GM18499 (cell line): ENCODE measurements around the gene RND1.
"Not testable (repeated sequence)": the region's sequence is repeated elsewhere in the genome, so short reads cannot be mapped to it uniquely, and the experiment has no call there.

ENCODE experiments used
- ATAC-seq: cut with Tn5 transposase; IDR thresholded peaks from one replicate; pipeline ENCODE4 v1.9.1; 2021; ENCODE audit warnings: moderate number of reproducible peaks; ENCODE audit not compliant: insufficient read depth, unreplicated experiment

RND1 gene

DNA sequence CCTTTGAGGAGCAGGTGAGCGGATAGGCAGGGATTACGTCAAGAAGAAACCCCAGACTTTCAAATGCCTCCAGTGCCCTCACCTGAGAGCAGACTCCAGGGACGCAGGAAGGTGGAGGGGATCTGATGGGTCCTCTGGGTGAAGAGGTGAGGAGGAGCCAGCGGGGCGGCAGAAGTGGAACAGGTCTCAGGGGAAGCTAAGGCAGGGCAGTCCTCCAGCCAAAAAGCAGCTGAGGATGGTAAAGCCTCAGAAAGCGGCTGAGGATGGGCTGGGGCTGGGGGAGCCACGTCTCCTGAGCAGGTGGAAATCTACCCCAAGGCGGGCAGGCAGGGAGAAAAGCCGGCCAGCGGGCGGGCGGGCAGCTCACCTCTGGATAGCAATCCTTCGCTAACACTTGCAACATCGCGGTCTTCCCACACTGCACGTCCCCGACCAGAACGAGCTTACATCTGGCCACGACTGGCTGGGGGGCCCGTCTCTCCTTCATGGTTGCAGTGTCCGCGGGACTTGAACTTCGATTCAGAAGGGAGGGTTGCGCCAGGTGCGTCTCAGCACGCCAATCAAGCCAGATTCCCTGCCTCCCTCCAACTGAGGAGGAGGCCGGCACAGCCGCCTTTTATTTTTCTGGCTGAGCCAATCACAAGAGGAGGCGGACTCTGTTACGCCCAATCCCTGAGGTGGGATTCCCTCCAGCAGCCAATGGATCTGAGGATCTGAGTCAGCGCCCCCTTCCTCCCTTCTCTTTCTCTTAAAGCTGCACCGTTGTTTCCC, at the start of gene RND1:
TSS of gene RND1 (minus strand) at position 590 of the 771 bp plus-strand sequence. CDS start at position 487, 103 bp downstream.
- peak; percentile 73 for ATAC-seq

DNA sequence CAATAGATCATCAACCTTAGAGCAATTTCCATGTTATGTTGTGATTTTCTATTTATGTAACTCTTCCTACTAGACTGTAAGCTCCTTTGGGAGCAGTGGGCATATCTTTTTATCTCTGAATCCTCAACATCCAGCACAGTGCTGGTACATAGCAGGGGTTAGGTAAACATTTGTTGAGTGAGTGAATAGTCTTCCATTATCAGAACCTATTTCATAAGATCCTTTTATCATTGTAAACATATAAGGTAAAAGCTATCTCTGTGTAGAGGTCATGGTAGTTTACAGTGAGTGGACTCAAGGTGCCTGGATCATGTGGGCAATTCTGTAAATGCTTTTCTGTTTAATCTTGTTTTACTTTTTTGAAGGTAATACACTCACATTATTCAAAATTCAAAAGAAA, 44.5 kb upstream of the RND1 start:
- ATAC-seq: no peak

DNA sequence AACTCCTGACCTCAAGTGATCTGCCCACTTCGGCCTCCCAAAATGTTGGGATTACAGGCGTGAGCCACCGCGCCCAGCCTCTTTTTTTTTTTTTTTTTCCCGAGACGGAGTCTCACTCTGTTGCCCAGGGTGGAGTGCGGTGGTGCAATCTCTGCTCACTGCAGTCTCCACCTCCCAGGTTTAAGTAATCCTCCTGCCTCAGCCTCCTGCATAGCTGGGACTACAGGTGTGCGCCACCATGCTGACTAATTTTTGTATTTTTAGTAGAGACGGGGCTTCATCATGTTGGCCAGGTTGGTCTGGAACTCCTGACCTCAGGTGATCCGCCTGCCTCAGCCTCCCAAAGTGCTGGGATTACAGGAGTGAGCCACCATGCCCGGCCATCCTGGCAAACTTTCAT, 44.0 kb upstream of the RND1 start:
- not testable (repeated sequence) for ATAC-seq

DNA sequence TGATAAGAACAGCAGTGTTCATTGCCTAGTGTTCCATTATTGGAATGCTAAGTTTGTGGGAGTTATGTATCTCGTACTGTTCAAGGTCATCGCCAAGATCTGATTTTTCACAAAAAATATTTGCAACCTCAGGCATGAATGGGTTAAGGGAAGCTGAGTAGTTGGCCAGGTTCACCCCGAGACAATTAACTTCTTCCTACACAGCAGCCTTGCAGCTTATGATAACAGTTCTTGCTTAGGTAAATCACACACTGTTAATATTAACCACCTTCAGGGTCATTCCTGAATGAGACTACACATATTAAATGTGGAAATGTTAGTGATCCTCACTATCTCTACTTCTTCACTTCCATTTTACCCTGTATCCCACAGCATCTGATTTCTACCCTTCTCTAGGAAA, 41.6 kb upstream of the RND1 start:
- ATAC-seq: no peak

DNA sequence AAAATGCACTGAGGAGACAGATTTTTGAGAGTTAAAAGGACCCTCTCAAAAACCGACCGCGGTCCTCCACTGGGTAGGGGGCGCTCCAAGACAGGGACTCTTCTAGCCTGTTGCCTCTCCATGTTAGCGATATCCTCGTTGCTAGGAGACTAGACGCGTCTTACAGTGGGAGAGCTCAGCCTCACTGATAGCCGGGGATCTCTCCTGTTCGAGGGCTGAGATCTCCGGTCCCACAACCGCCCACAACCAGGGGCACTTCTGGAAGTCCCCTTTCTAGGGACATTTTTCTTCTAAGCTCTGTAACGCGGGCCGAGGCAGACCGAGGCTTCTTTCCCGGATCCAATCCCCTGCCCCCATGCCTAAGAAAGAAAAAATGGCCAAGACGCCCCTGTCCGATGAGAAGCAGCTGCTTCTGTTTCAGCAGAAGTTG, 38.3 kb upstream of the RND1 start:
- peak; percentile 79 for ATAC-seq

DNA sequence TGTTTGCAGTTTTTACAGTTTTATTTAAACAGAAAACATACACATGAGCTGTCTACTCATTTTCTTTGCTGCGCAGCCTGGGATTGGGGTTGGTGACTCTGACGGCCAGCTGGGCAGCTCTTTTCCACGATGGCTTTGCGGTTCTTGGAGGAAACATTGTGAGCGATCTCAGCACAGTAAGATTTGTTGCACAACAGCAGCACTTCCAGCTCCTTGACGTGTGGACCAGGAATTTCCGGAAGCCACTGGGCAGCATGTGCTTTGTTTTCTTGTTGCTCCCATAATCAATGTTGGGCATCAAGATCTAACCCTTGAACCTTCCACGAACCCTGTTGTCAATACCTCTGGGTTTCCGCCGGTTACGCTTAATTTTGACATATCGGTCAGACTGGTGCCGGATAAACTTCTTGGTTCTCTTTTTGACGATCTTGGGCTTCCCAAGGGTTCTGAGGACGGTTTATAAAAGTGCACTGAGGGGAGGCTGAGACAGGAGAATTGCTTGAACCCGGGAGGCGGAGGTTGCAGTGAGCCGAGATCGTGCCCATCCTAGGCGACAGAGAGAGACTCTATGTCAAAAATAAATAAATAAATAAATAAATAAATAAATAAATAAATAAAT, 37.8 kb upstream of the RND1 start:
- no peak for ATAC-seq

DNA sequence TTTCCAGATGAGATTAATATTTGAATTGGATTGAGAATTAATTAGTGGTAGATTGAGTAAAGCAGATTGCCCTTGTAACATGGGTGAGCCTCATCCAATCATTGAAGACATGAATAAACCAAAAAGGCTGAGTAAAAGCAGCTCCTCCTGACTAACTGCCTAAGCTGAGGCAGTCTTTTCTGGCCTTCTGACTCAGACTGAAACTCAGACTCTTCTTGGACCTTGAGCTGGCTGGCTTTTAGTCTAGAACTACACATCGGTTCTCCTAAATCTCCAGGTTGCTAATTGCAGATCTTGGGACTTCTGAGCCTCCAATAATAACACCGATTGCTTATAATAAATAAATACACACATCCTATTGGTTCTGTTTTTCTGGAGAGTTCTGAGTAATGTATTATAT, 35.6 kb upstream of the RND1 start:
- no peak for ATAC-seq

DNA sequence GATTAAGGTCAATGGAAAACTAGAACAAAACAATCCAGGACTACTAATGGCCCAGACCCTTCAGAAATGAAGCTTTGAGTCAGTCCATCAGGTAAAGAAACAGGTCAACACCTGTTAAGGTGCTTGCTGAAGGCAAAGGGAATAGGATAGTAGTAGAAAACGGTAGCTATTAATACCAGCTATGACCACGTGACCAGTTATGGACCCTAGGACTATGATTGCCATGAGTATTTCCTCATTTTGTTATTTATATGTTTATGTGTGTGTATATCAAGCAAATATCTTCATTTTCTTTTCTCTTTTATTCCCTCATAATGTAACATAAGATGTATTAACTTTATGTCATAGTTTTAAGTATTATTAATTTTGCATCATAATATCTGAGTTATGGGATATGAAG, 34.0 kb upstream of the RND1 start:
- ATAC-seq: no peak

DNA sequence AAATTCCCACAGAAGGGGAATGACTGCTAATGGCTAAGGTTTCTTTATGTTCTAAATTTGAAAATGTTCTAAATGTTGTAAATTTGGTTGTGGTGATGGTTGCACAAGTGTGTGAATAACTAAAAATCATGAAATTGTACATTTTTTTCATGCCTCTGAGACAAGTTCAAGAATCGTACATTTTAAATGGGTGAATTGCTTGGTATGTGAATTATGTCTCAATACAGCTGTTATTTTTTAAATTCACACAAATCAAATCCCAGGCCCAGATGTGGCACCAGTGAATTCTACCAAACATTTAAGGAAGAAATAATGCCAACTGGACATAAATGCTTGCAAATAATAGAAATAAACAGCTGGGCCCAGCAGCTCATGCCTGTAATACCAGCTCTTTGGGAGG, 28.6 kb upstream of the RND1 start:
- no peak for ATAC-seq

DNA sequence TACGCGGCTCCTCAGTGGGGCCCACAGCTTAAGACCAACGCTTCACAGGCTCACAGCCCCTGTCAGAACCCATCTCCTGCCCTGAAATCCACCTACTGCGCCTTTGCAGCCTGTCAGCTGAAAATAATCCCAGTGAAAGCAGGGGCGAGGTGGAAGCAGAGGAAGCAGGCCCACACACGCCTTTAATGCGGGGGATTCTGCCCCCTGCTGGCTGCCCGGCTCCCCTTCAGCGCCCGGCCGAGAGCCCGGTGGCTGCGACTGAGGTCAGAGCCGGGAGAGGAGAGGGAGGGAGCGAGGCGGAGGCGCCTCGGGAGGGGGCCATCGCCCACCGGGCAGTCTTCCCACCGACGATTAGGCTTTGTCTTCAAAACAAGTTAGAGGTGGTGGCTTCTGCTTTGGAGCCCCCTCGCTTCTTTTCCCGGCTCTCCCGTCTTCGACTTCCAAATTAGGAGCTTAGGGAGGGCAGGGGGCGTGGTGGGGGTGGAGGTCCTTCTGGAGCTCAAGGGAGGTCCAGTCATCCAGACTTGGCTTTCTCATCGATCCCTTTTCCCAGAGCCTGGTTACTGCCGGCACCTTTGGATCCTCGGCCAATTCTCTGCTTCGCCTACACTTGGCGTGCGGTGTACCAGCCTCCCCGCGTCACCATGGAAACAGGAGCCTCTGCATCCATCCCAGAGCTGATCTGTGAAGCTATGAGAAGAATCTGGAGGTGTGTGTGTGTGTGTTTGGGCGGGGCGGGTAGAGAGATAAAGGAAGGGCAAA, 25.2 kb upstream of the RND1 start:
- no peak for ATAC-seq

DNA sequence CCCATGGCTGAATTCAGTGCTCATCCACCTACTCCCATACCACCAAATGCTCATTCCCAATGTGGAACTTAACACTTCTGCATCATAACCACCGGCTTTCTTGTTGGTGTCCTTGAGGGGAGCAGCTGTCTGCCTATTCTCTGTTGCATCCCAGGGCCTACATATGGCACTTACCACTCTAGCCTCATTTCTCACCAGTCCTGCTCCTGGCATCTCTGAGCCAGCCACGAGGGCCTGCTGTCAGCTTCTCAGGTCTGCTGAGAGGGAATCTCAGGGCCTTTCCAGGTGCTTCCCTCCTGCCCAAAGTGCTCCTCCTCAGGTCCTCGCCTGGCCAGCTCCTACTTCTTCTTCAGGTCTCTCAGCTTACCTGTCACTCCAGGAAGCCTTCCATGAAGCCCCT, 24.0 kb upstream of the RND1 start:
- no peak for ATAC-seq

DNA sequence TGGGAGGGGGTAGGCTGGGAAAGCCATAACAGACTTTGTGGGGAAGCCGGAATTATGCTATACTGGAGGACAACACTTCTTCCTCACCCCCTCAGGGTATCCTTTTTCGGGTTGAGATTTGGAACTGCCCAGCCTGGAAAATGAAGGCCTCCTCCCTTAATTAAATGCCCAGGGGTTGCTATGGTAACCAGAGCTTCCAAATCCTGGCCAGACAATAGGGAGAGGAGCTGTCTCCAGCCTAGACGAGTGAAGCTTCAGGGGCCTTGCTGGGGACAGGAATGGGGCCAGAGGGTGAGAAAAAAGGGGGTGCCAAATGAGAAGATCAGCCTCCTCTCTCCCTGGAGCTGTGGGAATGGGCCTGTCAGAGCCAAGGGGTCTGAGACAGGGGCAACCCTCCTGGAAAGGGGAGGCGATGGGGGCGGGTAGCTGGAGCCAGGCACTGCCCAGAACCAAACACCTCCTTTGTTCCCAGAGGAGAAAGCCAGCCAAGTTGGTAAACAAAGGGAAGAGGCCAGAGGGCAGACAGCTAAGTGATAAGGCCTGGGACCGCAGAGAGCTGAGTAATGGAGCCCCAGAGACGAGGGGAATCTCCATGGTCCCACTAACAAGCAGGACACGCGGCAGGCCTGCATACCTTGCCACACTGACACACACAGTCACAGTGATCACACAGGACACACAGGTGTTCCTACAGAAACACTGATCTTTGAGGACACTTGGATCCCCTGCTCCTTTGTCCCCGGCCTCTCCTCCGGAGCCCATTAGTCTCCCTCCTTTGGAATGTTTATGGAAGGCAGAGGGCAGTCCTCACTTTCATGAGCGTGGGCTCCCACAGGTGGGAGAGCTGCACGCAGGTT, 17.9 kb upstream of the RND1 start:
- no peak for ATAC-seq

DNA sequence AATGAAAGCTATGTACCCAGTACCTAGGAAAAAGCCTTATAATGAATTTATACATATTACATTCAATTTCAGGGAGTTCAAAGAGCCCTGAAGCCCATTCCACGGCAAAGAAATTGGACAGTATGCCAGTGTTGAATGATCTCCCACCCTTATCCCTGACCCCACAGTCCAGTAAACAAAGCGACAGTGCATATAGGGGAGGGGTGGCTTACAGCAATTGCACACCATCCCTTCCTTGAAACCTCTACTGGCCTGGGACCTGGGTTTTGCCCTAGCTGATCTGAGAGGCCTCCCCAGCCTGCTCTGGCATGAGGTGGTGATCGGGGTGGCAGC, 17.3 kb upstream of the RND1 start:
- ATAC-seq: no peak

DNA sequence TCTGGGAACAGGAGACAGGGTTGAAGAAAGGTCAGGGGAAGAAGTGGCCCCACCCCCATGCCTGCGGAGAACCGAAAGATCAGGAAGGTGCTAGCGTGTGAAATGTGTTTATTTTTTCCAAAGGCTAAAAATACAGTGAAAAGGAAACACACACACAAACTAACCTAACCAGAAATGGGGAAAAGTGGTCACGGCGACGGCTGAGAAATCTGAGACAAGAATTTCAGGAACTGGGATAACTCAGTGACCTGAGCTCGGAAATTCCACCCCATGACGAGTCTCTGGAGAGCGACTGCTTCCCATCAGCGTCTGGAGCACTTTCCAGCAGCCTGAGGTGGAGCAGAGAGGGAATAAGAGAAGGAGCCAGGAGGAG, 16.6 kb upstream of the RND1 start:
- no peak for ATAC-seq

DNA sequence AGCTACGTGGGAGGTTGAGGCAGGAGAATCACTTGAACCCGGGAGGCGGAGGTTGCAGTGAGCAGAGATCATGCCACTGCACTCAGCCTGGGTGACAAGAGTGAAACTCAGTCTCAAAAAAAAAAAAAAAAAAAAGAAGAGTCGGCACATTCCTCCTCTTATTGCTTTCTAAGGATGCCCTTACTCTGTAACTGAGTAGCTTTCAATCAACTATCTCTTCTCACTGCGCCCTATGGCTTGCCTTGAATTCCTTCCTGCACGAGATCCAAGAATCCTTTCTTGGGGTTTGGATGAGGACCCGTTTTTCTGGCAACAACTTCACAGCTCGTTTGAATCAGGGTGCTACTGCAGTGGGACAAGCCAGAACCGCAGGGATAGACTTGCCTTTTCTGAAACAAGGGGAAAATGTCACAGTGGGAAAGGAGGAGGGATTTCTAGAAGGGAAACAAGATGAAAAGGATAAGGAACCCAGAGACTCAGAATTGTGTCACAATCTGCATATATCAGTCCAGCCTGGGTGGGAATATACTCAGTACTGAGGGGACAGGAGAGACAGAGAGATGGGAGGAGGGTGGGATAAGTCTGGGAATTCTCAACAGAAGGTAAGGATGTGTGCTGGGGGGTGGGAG, 16.1 kb upstream of the RND1 start:
- ATAC-seq: no peak

DNA sequence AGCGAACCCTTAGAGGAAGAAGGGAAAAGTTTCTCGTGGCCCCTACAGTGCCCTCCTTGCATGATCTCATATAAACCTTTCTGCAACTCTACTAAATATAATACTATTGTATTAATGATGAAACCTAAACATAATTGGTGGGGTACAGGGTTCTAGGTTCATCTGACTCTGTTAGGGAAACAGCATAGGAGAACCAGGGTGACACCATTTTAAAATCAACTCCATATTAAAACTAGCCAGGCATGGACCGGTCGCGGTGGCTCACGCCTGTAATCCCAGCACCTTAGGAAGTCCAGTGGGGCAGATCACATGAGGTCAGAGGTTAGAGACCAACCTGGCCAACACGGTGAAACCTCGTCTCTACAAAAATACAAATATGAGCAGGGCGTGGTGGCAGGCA, 15.0 kb upstream of the RND1 start:
- ATAC-seq: no peak

DNA sequence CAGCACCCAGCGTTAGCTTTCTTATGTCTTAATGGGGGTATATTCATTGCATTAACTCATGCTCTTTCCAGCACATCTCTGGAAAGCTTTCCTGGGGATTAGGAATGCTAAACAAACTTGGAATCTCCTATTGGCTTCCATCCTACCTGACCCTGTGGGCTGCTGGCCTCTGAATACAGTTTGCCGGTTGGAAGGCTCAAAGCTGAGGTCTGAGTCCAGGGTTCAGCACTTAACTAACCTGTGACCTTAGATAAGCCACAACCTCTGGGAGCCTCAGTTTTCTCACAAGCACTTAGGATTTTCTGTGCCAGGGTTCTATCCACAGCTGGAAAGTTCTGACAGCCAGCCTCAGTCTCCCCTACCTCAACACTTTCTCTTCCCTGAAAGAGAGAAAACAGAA, 12.9 kb upstream of the RND1 start:
- ATAC-seq: no peak

DNA sequence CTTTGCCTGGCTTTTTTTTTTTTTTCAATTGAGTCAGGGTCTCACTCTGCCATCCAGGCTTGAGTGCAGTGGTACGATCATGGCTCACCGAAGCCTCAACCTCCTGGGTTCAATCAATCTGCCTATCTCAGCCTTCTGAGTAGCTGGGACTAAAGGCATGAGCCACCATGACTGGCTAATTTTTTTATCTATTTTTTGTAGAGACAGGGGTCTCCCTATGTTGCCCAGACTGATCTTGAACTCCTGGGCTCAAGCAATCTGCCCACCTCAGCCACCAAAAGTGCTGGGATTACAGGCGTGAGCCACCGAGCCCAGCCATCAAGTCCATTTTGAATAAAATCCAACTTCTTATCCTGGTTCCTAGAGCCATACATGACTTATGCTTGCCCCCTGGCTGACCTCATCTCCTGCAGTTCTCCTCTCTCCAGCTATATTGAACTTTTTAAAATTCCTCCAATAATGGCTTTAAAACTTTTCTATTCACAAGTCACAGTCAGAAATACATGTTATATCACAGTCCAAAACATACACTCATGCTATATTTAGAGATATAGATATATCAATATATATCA, 10.4 kb upstream of the RND1 start:
- no peak for ATAC-seq

DNA sequence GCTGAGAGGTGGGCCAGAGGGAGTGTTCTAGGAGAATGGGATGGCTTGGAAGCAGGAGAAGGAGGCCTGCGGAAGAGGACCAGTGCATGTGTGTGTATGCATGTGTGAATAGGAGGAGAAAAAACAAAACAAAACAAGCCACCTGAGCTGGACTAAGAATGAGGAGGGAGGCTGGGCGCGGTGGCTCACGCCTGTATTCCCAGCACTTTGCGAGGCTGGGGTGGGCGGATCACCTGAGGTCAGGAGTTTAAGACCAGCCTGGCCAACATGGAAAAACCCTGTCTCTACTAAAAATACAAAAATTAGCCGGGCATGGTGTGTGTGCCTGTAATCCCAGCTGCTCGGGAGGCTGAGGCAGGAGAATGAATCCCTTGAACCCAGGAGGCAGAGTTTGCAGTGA, 7.9 kb upstream of the RND1 start:
- ATAC-seq: not testable (repeated sequence)

DNA sequence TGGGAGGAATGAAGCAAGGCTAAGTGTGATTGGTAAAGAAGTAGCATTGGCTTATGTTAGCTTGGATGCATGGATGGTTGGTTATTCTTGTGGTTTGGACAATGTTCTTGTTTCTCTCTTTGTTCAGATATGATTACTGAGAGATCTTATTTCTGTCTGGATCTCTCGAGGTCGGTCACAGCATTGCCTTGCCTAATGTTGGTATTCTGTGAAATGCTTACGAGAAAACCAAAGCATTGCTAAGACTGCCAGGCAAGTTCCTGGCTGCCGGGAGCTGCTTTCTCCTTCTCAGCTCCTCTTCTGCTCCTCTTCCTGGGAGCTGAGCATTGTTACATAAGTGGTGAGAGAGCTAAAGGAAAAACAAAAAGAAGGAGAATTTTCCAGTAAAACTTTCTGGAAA, 7.4 kb upstream of the RND1 start:
- no peak for ATAC-seq
